ENCODE results near the gene KSR1.

Gene KSR1

GRCh38 chr17:27488231-27488630, 32.0 kb downstream of the KSR1 start:
- TF ChIP-seq, protein P1, sequence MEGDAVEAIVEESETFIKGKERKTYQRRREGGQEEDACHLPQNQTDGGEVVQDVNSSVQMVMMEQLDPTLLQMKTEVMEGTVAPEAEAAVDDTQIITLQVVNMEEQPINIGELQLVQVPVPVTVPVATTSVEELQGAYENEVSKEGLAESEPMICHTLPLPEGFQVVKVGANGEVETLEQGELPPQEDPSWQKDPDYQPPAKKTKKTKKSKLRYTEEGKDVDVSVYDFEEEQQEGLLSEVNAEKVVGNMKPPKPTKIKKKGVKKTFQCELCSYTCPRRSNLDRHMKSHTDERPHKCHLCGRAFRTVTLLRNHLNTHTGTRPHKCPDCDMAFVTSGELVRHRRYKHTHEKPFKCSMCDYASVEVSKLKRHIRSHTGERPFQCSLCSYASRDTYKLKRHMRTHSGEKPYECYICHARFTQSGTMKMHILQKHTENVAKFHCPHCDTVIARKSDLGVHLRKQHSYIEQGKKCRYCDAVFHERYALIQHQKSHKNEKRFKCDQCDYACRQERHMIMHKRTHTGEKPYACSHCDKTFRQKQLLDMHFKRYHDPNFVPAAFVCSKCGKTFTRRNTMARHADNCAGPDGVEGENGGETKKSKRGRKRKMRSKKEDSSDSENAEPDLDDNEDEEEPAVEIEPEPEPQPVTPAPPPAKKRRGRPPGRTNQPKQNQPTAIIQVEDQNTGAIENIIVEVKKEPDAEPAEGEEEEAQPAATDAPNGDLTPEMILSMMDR (IDR thresholded peaks at IDR 0.05; ENCODE audit: low read depth, low read length): no peak

DNA sequence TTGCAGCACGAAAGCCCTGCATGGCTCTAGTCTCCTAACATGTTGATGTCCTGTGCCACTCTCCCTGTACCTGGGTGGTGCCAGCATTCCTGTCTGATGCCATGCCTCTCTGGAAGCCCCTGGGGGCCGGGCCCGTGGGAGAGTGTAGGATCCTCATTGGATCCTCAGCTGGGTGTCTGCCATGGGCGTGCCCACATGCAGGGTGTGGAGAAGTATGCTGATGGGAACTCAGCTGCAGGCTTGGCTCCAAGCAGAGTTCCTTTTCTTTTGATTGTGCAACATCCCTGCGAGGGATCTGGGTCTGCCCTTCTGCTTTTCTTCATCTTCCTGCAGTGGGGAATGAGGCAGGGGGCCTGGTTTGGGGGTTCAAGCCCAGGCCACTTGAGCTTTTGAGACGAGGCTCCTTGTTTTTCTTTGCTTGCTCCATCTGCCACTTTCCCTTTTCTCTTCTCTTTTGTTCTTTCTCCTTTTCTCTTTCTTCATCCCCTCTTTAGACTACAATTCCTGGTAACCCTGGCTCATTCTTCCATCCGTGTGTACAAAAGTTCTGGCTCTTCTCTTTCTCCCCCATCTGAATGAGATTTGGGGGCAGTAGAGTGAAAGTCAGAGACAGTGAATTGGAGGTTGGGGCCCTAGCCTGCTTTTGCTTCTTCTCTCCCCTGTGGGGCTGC, 32.9 kb downstream of the KSR1 start:
- no peak overlapping the region for H3K4me3 ChIP-seq (ENCODE audit: low read depth, low read length)
- TF ChIP-seq, protein P1 (IDR thresholded peaks at IDR 0.05; ENCODE audit: low read depth, low read length): no peak

More at GRCh38 chr17:27488231-27488630, 32.0 kb downstream of the KSR1 start:
- H3K4me3 ChIP-seq (ENCODE audit: low read depth, low read length): no peak overlapping the region

DNA sequence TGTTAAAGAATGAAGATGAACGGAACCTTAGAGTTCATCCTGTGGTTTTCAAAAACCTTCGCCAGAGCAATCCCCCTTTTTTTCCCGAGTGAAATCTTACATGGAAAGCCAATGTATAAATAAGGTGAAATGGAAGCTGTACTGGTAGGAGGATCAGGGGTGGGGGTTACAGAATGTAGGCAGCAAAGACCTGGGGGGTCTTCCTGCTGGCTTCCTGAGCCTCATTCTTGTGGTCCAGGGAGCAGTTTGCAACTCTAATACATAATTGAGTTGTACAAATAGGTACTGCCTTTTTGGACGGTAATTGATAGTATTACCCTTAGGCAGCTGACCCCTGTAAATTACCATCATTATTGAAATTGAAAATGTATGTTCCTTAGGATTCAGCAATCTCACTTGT, 34.1 kb downstream of the KSR1 start:
- TF ChIP-seq, protein P1 (IDR thresholded peaks at IDR 0.05; ENCODE audit: low read depth, low read length): no peak
- no peak overlapping the region for H3K4me3 ChIP-seq (ENCODE audit: low read depth, low read length)

- TF ChIP-seq, protein P1 (IDR thresholded peaks at IDR 0.05; ENCODE audit: low read depth, low read length): no peak
Measured at GRCh38 chr17:27491713-27492190, 35.5 kb downstream of the KSR1 start.

GRCh38 chr17:27492470-27492869, 36.2 kb downstream of the KSR1 start:
- H3K4me3 ChIP-seq (ENCODE audit: low read depth, low read length): no peak overlapping the region
- TF ChIP-seq, protein P1 (IDR thresholded peaks at IDR 0.05; ENCODE audit: low read depth, low read length): no peak

More at GRCh38 chr17:27491713-27492190, 35.5 kb downstream of the KSR1 start:
- H3K4me3 ChIP-seq (ENCODE audit: low read depth, low read length): no peak overlapping the region

DNA sequence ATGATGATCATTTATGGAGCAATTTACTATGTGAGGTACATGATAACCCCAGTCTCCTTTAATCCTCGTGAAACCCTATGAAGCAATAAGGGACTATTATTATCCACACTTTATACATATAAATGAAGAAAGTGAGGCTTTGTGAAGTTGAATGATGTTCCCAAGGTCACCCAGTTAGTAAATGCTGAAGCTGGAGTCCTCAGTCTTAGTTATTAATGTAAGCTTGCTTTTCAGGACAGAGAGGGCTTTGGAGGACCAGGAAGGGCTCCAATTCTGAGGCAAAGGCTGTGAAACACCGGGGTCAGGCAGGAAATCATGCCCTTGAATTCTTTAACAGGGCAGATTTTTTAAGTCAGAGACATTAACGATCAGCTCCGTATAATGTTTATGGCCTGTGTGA, 36.8 kb downstream of the KSR1 start:
- TF ChIP-seq, protein P1 (IDR thresholded peaks at IDR 0.05; ENCODE audit: low read depth, low read length): no peak
- H3K4me3 ChIP-seq (ENCODE audit: low read depth, low read length): no peak overlapping the region

- TF ChIP-seq, protein P1 (IDR thresholded peaks at IDR 0.05; ENCODE audit: low read depth, low read length): no peak
- H3K4me3 ChIP-seq (ENCODE audit: low read depth, low read length): no peak overlapping the region
Measured at GRCh38 chr17:27494192-27495091, 38.2 kb downstream of the KSR1 start.
